H9 (cell line): Measurements from ENCODE around the gene ANO6. TPM values are rescaled to one million over a fixed set of nuclear protein-coding genes. Genes with fewer than 3 reads are reported as not detected.

Source experiments
- DNase-seq: peaks from one replicate; pipeline ENCODE4 v3.0.0-alpha.2; 2017
- H2AFZ ChIP-seq: one replicate; pipeline ENCODE4 v1.6.1; 2013; ENCODE audit warnings: mild to moderate bottlenecking, low read length, control low read depth, moderate library complexity
- H2AK5ac ChIP-seq: 2 replicates; pipeline ENCODE4 v1.6.1; 2013; ENCODE audit warnings: low read length, control low read depth, mixed read lengths; ENCODE audit not compliant: insufficient read length
- H2BK120ac ChIP-seq: one replicate; pipeline ENCODE4 v1.6.1; 2013; ENCODE audit warnings: low read depth, mild to moderate bottlenecking, low read length, control low read depth, inconsistent platforms; ENCODE audit not compliant: poor library complexity, severe bottlenecking
- H2BK12ac ChIP-seq: 2 replicates; pipeline ENCODE4 v1.6.1; 2013; ENCODE audit warnings: low read length, control low read depth, mixed read lengths, low read depth; ENCODE audit not compliant: insufficient read length
- H2BK15ac ChIP-seq: 2 replicates; pipeline ENCODE4 v1.6.1; 2013; ENCODE audit warnings: low read depth, low read length, control low read depth
- H2BK20ac ChIP-seq: one replicate; pipeline ENCODE4 v1.6.1; 2013; ENCODE audit warnings: low read depth, mild to moderate bottlenecking, low read length, control low read depth, inconsistent platforms; ENCODE audit not compliant: poor library complexity, severe bottlenecking
- H2BK5ac ChIP-seq: 2 replicates; pipeline ENCODE4 v1.6.1; 2013; ENCODE audit warnings: low read length, control low read depth, mixed read lengths; ENCODE audit not compliant: insufficient read length
- H3K14ac ChIP-seq: 2 replicates; pipeline ENCODE4 v1.6.1; 2013; ENCODE audit warnings: low read length, control low read depth; ENCODE audit not compliant: insufficient read depth
- H3K18ac ChIP-seq: 2 replicates; pipeline ENCODE4 v1.6.1; 2013; ENCODE audit warnings: low read depth, mild to moderate bottlenecking, mixed read lengths, low read length, control low read depth; ENCODE audit not compliant: insufficient read length
- H3K23ac ChIP-seq: 2 replicates; pipeline ENCODE4 v1.6.1; 2013; ENCODE audit warnings: low read length, control low read depth, mixed read lengths, low read depth; ENCODE audit not compliant: insufficient read length
- H3K23me2 ChIP-seq: 2 replicates; pipeline ENCODE4 v1.6.1; 2013; ENCODE audit warnings: low read depth, mild to moderate bottlenecking, mixed read lengths, low read length, control low read depth; ENCODE audit not compliant: insufficient read length, poor library complexity, severe bottlenecking
- H3K27ac ChIP-seq: 2 replicates; pipeline ENCODE4 v1.5.1; 2013; ENCODE audit warnings: low read length, control low read depth, mixed read lengths, low read depth; ENCODE audit not compliant: insufficient read length
- H3K27me3 ChIP-seq: 2 replicates; pipeline ENCODE4 v1.6.1; 2013; ENCODE audit warnings: low read length, control low read depth, inconsistent platforms; ENCODE audit not compliant: insufficient read depth
- H3K4ac ChIP-seq: 2 replicates; pipeline ENCODE4 v1.6.1; 2013; ENCODE audit warnings: low read depth, mild to moderate bottlenecking, control low read depth, inconsistent platforms, low read length, moderate library complexity
- H3K4me1 ChIP-seq: 2 replicates; pipeline ENCODE4 v1.6.1; 2013; ENCODE audit warnings: low read length, control low read depth, inconsistent platforms; ENCODE audit not compliant: insufficient read depth
- H3K4me2 ChIP-seq: 2 replicates; pipeline ENCODE4 v1.6.1; 2013; ENCODE audit warnings: low read length, control low read depth, mixed read lengths; ENCODE audit not compliant: insufficient read length, insufficient read depth
- H3K56ac ChIP-seq: 2 replicates; pipeline ENCODE4 v1.6.1; 2013; ENCODE audit warnings: low read depth, mild to moderate bottlenecking, mixed read lengths, low read length, control low read depth; ENCODE audit not compliant: insufficient read length
- H3K79me1 ChIP-seq: 2 replicates; pipeline ENCODE4 v1.6.1; 2013; ENCODE audit warnings: low read depth, mild to moderate bottlenecking, moderate library complexity, low read length, control low read depth, inconsistent platforms; ENCODE audit not compliant: insufficient read depth, poor library complexity, severe bottlenecking
- H3K79me2 ChIP-seq: 2 replicates; pipeline ENCODE4 v1.6.1; 2013; ENCODE audit warnings: low read length, control low read depth, inconsistent platforms; ENCODE audit not compliant: insufficient read depth
- H3K9ac ChIP-seq: 2 replicates; pipeline ENCODE4 v1.6.1; 2013; ENCODE audit warnings: low read length, control low read depth, mixed read lengths; ENCODE audit not compliant: insufficient read length; ENCODE audit errors: extremely low read depth
- H3K9me3 ChIP-seq: one replicate; pipeline ENCODE4 v1.6.1; 2013; ENCODE audit warnings: low read depth, low read length, inconsistent platforms; ENCODE audit not compliant: control insufficient read depth
- H3T11ph ChIP-seq: one replicate; pipeline ENCODE4 v1.6.1; 2013; ENCODE audit warnings: mild to moderate bottlenecking, low read length, control low read depth, inconsistent platforms
- H4K20me1 ChIP-seq: one replicate; pipeline ENCODE4 v1.6.1; 2013; ENCODE audit not compliant: control insufficient read depth, insufficient read length, insufficient read depth
- H4K5ac ChIP-seq: 2 replicates; pipeline ENCODE4 v1.6.1; 2013; ENCODE audit warnings: low read depth, mild to moderate bottlenecking, mixed read lengths, low read length, control low read depth; ENCODE audit not compliant: insufficient read length
- H4K8ac ChIP-seq: replicated peaks from 2 replicates; pipeline ENCODE4 v1.6.1; 2013; ENCODE audit warnings: low read length, control low read depth, mixed read lengths, low read depth; ENCODE audit not compliant: insufficient read length
- H4K91ac ChIP-seq: 2 replicates; pipeline ENCODE4 v1.6.1; 2013; ENCODE audit warnings: low read depth, mild to moderate bottlenecking, moderate library complexity, mixed read lengths, low read length, control low read depth; ENCODE audit not compliant: insufficient read length
- H3K27ac Mint-ChIP-seq, 3 experiments: 2 replicates in 2 of 3; 3 replicates in 1 of 3; pipeline ENCODE4 v1.8.0; 2020 to 2021; ENCODE audit warnings: mixed read lengths in 3 of 3, mild to moderate bottlenecking in 1 of 3, moderate library complexity in 1 of 3
- H3K27me3 Mint-ChIP-seq: 2 replicates; pipeline ENCODE4 v1.8.0; 2021; ENCODE audit warnings: low read depth, mild to moderate bottlenecking, moderate library complexity, mixed read lengths
- H3K36me3 Mint-ChIP-seq, 3 experiments: 2 replicates in 2 of 3; 3 replicates in 1 of 3; pipeline ENCODE4 v1.8.0; 2020 to 2021; ENCODE audit warnings: low read depth in 3 of 3, mixed read lengths in 3 of 3; ENCODE audit not compliant: insufficient read depth in 1 of 3
- H3K4me1 Mint-ChIP-seq, 2 experiments: 2 replicates each; pipeline ENCODE4 v1.8.0; 2020; ENCODE audit warnings: mixed read lengths in 2 of 2
- H3K4me3 Mint-ChIP-seq, 2 experiments: 2 replicates in 1 of 2; 3 replicates in 1 of 2; pipeline ENCODE4 v1.8.0; 2020 to 2021; ENCODE audit warnings: mild to moderate bottlenecking in 2 of 2, mixed read lengths in 2 of 2, moderate library complexity in 1 of 2
- H3K9me3 Mint-ChIP-seq, 2 experiments: 2 replicates in 1 of 2; 3 replicates in 1 of 2; pipeline ENCODE4 v1.8.0; 2020; ENCODE audit warnings: mild to moderate bottlenecking in 2 of 2, mixed read lengths in 2 of 2, moderate library complexity in 1 of 2
- WGBS: extraction: QIAGEN DNeasy Blood & Tissue Kit; methylation state at CpG from one replicate; pipeline ENCODE4 v1.1.7; 2013; ENCODE audit warnings: missing lambda C conversion rate, low lambda C conversion rate, mixed read lengths; ENCODE audit not compliant: insufficient read length; ENCODE audit errors: extremely low coverage; 5-methylcytosine and 5-hydroxymethylcytosine counted together
- total RNA-seq: library from RNA; stranded (reverse); gene quantifications from 2 replicates; pipeline ENCODE4 v1.2.1, GENCODE V29; 2021
- TF ChIP-seq, protein P1 (sequence below): fragments of 200-600 bp; sonication (generic); conservative IDR thresholded peaks from 3 replicates; pipeline ENCODE4 v1.8.0; 2021; ENCODE audit warnings: antibody characterized with exemption, mild to moderate bottlenecking

ANO6 gene
- total RNA-seq, 1 experiment from 2014 or later, result 24.3 TPM

DNA sequence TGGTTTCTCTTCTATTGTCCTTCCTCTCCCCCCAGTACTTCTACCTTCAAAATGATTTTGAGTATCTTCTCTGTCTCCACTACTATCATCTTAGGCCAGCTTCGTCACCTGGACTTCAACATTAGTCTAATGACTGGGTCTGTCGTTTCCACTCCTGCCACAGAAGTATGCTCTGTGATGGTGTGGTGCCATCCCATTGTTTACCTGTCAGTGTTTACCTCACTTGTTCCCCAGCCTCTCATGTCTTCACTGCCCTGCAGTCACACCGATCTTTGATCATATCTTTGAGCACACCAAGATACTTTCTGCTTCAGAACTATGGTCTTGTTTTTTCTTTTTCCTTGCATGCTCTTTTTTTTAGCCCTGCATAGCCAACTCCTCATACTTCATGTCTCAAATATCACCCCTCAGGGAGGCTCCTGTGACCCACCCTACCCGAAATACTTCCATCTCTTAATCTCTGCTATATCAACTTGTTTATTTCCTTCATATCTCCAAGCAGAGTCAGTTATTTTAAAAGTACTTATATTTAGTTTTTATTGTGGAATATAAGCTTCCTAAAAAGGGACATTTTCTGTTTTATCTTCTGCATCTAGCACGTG, 60.4 kb downstream of the ANO6 start:
- no peak overlapping the region for H2BK120ac ChIP-seq
- no peak overlapping the region for H2BK20ac ChIP-seq
- no peak overlapping the region for H3K56ac ChIP-seq
- no peak overlapping the region for H2AFZ ChIP-seq
- Mint-ChIP-seq H3K36me3 (peaks cover 7 to 8% (median 7%) of the 10 kb centered on the region in 3 experiments), H3K27ac (no peak overlapping the region), H3K27me3 (no peaks in the 10 kb centered on the region), H3K9me3 (no peaks in the 10 kb centered on the region), H3K4me1 (peaks cover 4% of the 10 kb centered on the region in 2 experiments), H3K4me3 (no peak overlapping the region)
- no peak overlapping the region for H2AK5ac ChIP-seq
- H4K91ac ChIP-seq, result no peak overlapping the region
- no peak overlapping the region for H3K4ac ChIP-seq
- no peaks in the 10 kb centered on the region for H3K27me3 ChIP-seq
- no peak overlapping the region for H3K4me2 ChIP-seq
- no peaks in the 10 kb centered on the region; the same call in 1 of the 2 replicates for H3K79me2 ChIP-seq
- H4K5ac ChIP-seq, result no peak overlapping the region
- no peak overlapping the region for H3T11ph ChIP-seq
- H2BK12ac ChIP-seq, result no peak overlapping the region
- H3K14ac ChIP-seq, result no peak overlapping the region
- H3K23me2 ChIP-seq, result no peaks in the 10 kb centered on the region
- H3K18ac ChIP-seq, result no peak overlapping the region
- H3K4me1 ChIP-seq, result no peaks in the 10 kb centered on the region
- no peaks in the 10 kb centered on the region for H4K20me1 ChIP-seq
- no CpG with 5 or more reads among the region's 5 CpGs for WGBS
- peaks cover 12% of the 10 kb centered on the region for H3K79me1 ChIP-seq
- no peak overlapping the region for H2BK5ac ChIP-seq
- no peaks in the 10 kb centered on the region for H3K9me3 ChIP-seq
- no peak overlapping the region for H3K23ac ChIP-seq
- no peak for DNase-seq
- H3K9ac ChIP-seq, result no peak overlapping the region
- no peak overlapping the region for H4K8ac ChIP-seq
- no peak overlapping the region for H3K27ac ChIP-seq
- TF ChIP-seq, protein P1, sequence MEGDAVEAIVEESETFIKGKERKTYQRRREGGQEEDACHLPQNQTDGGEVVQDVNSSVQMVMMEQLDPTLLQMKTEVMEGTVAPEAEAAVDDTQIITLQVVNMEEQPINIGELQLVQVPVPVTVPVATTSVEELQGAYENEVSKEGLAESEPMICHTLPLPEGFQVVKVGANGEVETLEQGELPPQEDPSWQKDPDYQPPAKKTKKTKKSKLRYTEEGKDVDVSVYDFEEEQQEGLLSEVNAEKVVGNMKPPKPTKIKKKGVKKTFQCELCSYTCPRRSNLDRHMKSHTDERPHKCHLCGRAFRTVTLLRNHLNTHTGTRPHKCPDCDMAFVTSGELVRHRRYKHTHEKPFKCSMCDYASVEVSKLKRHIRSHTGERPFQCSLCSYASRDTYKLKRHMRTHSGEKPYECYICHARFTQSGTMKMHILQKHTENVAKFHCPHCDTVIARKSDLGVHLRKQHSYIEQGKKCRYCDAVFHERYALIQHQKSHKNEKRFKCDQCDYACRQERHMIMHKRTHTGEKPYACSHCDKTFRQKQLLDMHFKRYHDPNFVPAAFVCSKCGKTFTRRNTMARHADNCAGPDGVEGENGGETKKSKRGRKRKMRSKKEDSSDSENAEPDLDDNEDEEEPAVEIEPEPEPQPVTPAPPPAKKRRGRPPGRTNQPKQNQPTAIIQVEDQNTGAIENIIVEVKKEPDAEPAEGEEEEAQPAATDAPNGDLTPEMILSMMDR, result no peak
- H2BK15ac ChIP-seq, result no peak overlapping the region
